RWPE2 (cell line): ENCODE results near the gene LTBP2.

Experiments used
- ATAC-seq: fragments of 200-7000 bp; cut with Tn5 transposase; 3 replicates; pipeline ENCODE4 v1.9.1; 2021; ENCODE audit warnings: low read depth
- DNase-seq: peaks from one replicate; pipeline ENCODE4 v3.0.0-alpha.2; 2020; ENCODE audit warnings: low spot score
- H3K27ac ChIP-seq: fragments of 450-650 bp; 2 replicates; pipeline ENCODE4 v1.5.1; 2017; ENCODE audit warnings: mild to moderate bottlenecking; ENCODE audit not compliant: poor library complexity, severe bottlenecking
- H3K27me3 ChIP-seq: fragments of 250-450 bp; sonication (Bioruptor Pico); 2 replicates; pipeline ENCODE4 v1.5.1; 2021; ENCODE audit warnings: mild to moderate bottlenecking, moderate library complexity; ENCODE audit not compliant: insufficient read depth, poor library complexity, severe bottlenecking
- H3K36me3 ChIP-seq: fragments of 250-450 bp; sonication (Bioruptor Pico); 2 replicates; pipeline ENCODE4 v1.5.1; 2020; ENCODE audit warnings: low read depth, mild to moderate bottlenecking, moderate library complexity
- H3K4me1 ChIP-seq: fragments of 250-450 bp; sonication (Bioruptor Pico); 2 replicates; pipeline ENCODE4 v1.5.1; 2021; ENCODE audit warnings: mild to moderate bottlenecking, moderate library complexity; ENCODE audit not compliant: insufficient read depth, poor library complexity, severe bottlenecking
- H3K4me3 ChIP-seq: fragments of 250-450 bp; sonication (Bioruptor Pico); 2 replicates; pipeline ENCODE4 v1.5.1; 2021; ENCODE audit warnings: mild to moderate bottlenecking, moderate library complexity; ENCODE audit not compliant: severe bottlenecking
- H3K9me3 ChIP-seq: fragments of 250-450 bp; sonication (Bioruptor Pico); 2 replicates; pipeline ENCODE4 v1.5.1; 2021; ENCODE audit warnings: mild to moderate bottlenecking, moderate library complexity; ENCODE audit not compliant: severe bottlenecking
- TF ChIP-seq, protein P1 (sequence below): fragments of 450-650 bp; IDR thresholded peaks from one replicate; pipeline ENCODE4 v1.5.1; 2017; ENCODE audit warnings: mild to moderate bottlenecking, moderate library complexity; ENCODE audit not compliant: poor library complexity, severe bottlenecking

LTBP2 gene

DNA sequence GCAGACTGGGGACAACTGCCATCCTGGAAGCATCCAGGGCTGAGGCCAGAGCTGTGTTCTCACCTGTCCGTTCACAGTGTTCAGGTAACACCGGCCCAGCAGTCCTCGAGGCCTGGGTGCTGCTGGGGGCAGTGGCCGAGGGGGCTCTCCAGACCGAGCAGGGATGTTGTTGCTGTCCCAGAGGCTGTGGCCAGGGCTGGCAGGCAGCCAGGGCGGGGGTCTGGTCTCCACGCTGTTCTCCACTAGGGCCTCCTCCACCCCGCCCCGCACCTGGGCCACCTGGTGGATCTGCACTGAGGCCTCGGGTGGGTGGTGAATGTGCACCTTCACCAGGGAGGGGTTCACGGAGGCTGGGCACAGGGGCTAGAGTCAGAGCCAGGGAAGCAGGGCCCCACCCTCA is 61.0 kb downstream of the LTBP2 start:
- H3K27ac ChIP-seq, result peak overlapping the region; percentile 32
- H3K36me3 ChIP-seq, result peaks cover 87% of the 10 kb centered on the region
- ATAC-seq (no peak), DNase-seq (no peak)
- H3K27me3 ChIP-seq, result no peaks in the 10 kb centered on the region
- no peak overlapping the region for H3K4me3 ChIP-seq
- TF ChIP-seq, protein P1, sequence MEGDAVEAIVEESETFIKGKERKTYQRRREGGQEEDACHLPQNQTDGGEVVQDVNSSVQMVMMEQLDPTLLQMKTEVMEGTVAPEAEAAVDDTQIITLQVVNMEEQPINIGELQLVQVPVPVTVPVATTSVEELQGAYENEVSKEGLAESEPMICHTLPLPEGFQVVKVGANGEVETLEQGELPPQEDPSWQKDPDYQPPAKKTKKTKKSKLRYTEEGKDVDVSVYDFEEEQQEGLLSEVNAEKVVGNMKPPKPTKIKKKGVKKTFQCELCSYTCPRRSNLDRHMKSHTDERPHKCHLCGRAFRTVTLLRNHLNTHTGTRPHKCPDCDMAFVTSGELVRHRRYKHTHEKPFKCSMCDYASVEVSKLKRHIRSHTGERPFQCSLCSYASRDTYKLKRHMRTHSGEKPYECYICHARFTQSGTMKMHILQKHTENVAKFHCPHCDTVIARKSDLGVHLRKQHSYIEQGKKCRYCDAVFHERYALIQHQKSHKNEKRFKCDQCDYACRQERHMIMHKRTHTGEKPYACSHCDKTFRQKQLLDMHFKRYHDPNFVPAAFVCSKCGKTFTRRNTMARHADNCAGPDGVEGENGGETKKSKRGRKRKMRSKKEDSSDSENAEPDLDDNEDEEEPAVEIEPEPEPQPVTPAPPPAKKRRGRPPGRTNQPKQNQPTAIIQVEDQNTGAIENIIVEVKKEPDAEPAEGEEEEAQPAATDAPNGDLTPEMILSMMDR, result no peak
- peaks cover 2% of the 10 kb centered on the region for H3K4me1 ChIP-seq
- H3K9me3 ChIP-seq, result no peaks in the 10 kb centered on the region

DNA sequence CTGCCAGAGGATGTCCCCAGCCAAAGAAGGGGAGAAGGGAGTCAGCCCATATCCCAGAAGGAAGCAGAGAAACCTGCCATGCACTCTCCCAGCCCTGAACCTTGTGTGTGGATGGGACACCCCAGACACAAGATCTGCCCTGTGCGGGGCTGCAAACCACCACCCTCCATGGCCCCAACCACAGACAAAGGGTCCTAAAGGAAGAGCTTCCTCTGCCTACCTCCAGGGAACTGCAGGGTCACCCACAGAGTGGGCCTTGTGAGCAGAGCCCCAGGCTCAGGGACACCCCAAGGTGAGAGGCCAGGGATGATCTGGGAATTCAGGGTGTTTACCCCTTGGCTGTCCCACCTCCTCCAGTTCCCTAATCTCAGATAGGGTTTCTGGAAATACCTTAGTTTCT is 62.0 kb downstream of the LTBP2 start:
- H3K27ac ChIP-seq, result peak overlapping the region; percentile 32
- no peaks in the 10 kb centered on the region for H3K27me3 ChIP-seq
- peaks cover 2% of the 10 kb centered on the region for H3K4me1 ChIP-seq

DNA sequence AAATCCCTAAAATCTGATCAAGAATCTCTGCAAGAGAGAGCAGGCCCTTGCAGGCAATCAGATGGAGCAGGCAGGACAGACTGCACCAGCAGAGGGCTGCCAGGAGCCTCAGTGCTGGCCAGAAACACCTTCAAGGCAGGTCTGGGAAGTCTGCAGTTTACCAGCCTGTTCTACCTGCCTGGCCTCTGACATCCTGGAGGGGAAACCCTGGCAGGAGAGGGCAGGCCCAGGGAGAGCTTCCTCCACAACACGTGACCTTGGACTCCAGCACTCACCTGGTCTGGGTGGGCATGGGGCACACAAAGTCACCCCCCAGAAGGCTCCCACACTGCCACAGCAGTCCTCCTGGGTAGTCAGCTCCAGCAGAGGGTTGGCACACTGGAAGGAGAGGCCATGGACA is 62.4 kb downstream of the LTBP2 start:
- Histone ChIP-seq H3K36me3 (peaks cover 99% of the 10 kb centered on the region), H3K27ac (peak overlapping the region; percentile 32), H3K9me3 (no peaks in the 10 kb centered on the region), H3K4me1 (peaks cover 2% of the 10 kb centered on the region), H3K27me3 (no peaks in the 10 kb centered on the region), H3K4me3 (no peak overlapping the region)
- DNase-seq, result peak; percentile 64
- peak; percentile 72 for ATAC-seq
- TF ChIP-seq, protein P1, result peak; percentile 72

More for the DNA sequence above, 62.0 kb downstream of the LTBP2 start:
- peaks cover 96% of the 10 kb centered on the region for H3K36me3 ChIP-seq
- H3K4me3 ChIP-seq, result no peak overlapping the region
- DNase-seq (peak; percentile 53), ATAC-seq (no peak; the same call in 2 of the 3 replicates)
- no peaks in the 10 kb centered on the region for H3K9me3 ChIP-seq
- TF ChIP-seq, protein P1, result no peak

DNA sequence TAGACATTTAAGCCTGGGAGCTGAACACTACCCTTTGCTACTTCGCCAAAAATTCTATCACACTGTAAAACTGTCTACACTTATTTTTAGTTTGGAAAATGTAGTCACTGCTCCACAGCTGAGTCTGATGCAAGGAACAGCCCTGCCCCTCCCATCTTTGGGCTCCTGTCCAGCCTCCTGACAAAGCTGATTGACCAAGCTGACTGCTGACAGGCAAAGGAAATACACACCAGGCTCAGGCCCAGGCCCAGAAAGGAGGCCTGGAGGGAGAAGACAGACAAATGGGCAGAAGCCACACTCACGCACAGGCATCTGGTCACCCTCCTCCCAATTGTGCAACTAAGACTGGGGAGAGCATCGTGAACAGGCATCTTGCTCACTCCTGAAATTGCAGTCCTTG is 63.2 kb downstream of the LTBP2 start:
- peaks cover 99% of the 10 kb centered on the region for H3K36me3 ChIP-seq
- no peaks in the 10 kb centered on the region for H3K27me3 ChIP-seq
- DNase-seq (no peak), ATAC-seq (no peak)
- H3K9me3 ChIP-seq, result no peaks in the 10 kb centered on the region
- H3K4me1 ChIP-seq, result peaks cover 2% of the 10 kb centered on the region
- no peak overlapping the region for H3K4me3 ChIP-seq
- H3K27ac ChIP-seq, result peak overlapping the region; percentile 32
- TF ChIP-seq, protein P1, result no peak

DNA sequence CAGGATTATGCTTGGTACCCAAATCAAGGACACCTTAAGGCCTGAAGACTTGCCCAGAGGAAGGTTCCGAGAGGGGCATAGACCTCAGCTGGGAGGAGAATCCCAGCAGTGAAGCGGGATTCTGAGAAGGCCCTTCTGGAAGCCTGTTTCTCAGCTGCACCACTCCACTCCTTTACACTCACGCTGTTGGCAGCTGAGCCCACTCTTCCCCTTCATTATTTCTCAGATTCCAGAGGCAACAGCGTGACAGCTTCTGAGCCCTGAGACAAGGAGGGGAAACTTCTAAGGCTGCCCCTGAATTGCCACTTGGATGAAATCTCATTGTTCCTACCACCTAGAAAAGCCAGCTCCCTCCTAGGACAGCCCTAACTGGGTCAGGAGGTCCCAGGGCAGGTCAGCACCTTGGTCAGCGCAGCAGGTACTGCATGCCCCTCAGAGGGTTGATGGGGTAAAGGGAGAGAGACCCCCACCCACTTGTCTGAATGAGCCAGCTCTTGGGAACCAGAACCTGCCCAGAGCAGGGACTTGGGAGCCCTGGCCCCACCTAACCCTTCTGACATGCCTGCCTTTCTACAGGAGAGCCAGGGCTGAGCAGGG is 64.6 kb downstream of the LTBP2 start:
- Histone ChIP-seq H3K9me3 (no peaks in the 10 kb centered on the region), H3K36me3 (peaks cover 86% of the 10 kb centered on the region), H3K27me3 (no peaks in the 10 kb centered on the region), H3K4me3 (no peak overlapping the region), H3K4me1 (peaks cover 2% of the 10 kb centered on the region), H3K27ac (no peak overlapping the region)
- TF ChIP-seq, protein P1, result no peak
- ATAC-seq, result no peak
- no peak for DNase-seq
